Loucy (cell line): ENCODE results near the gene SERPINB6.

Experiments
- CTCF ChIP-seq: fragments of 200-600 bp; sonication (generic); conservative IDR thresholded peaks from 2 replicates; pipeline ENCODE4 v1.5.1; 2014; ENCODE audit warnings: mild to moderate bottlenecking, antibody characterized with exemption, low read length
- EZH2phosphoT487 ChIP-seq: fragments of 200-600 bp; IDR thresholded peaks from 2 replicates; pipeline ENCODE4 v1.6.1; 2018; ENCODE audit warnings: antibody characterized with exemption, mild to moderate bottlenecking, moderate library complexity, borderline replicate concordance

- no peak for TF ChIP-seq CTCF
- TF ChIP-seq EZH2phosphoT487: no peak
Observed at GRCh38 chr6:2940851-2941250, 30.5 kb downstream of the SERPINB6 start.
